Mesodermal cell (in vitro differentiated cells): ENCODE results near the gene CTTNBP2NL.
"Not testable (repeated sequence)": the region's sequence is repeated elsewhere in the genome, so short reads cannot be mapped to it uniquely, and the experiment has no call there.

ENCODE experiments used
- H3K27ac ChIP-seq: 2 replicates; pipeline ENCODE4 v1.7.0; 2013; ENCODE audit warnings: mild to moderate bottlenecking, low read depth, low read length, moderate library complexity; ENCODE audit not compliant: severe bottlenecking
- H3K36me3 ChIP-seq: 2 replicates; pipeline ENCODE4 v1.7.1; 2013; ENCODE audit warnings: mild to moderate bottlenecking, low read length, moderate library complexity; ENCODE audit not compliant: control insufficient read depth, insufficient read depth
- H3K4me1 ChIP-seq: one replicate; pipeline ENCODE4 v1.7.1; 2013; ENCODE audit warnings: mild to moderate bottlenecking, low read length; ENCODE audit not compliant: insufficient read depth, control insufficient read depth, poor library complexity, severe bottlenecking
- H3K4me3 ChIP-seq: 2 replicates; pipeline ENCODE4 v1.7.0; 2013; ENCODE audit warnings: low read length, control low read depth, mild to moderate bottlenecking; ENCODE audit not compliant: insufficient read depth, poor library complexity, severe bottlenecking; ENCODE audit errors: extremely low read depth
- H3K9me3 ChIP-seq: 2 replicates; pipeline ENCODE4 v1.7.1; 2013; ENCODE audit warnings: mild to moderate bottlenecking, low read length, moderate library complexity; ENCODE audit not compliant: control insufficient read depth
- WGBS, 2 experiments: methylation state at CpG; one replicate each; pipeline ENCODE4 v1.1.5; 2013; ENCODE audit warnings: missing lambda C conversion rate in 2 of 2; ENCODE audit not compliant: insufficient coverage in 2 of 2; 5-methylcytosine and 5-hydroxymethylcytosine counted together

CTTNBP2NL gene

GRCh38 chr1:112387807-112388206 is 8.2 kb upstream of the CTTNBP2NL start:
- H3K36me3 ChIP-seq: no peaks in the 10 kb centered on the region
- WGBS, 2 experiments: 93% methylated on average over 3 of the region's 3 CpGs
- peaks cover 10% of the 10 kb centered on the region for H3K4me1 ChIP-seq
- no peaks in the 10 kb centered on the region for H3K9me3 ChIP-seq
- no peak overlapping the region for H3K4me3 ChIP-seq
- no peak overlapping the region for H3K27ac ChIP-seq

- WGBS, 2 experiments: 43 to 52% methylated on average over 3 of the region's 3 CpGs
- H3K36me3 ChIP-seq: no peaks in the 10 kb centered on the region
- no peak overlapping the region for H3K4me3 ChIP-seq
- peaks cover 11% of the 10 kb centered on the region for H3K4me1 ChIP-seq
- H3K9me3 ChIP-seq: no peaks in the 10 kb centered on the region
- H3K27ac ChIP-seq: peak overlapping the region; percentile 17
Measured at GRCh38 chr1:112388436-112388835, 7.6 kb upstream of the CTTNBP2NL start.

GRCh38 chr1:112389689-112390088 is 6.3 kb upstream of the CTTNBP2NL start:
- Histone ChIP-seq H3K4me3 (no peak overlapping the region), H3K9me3 (no peaks in the 10 kb centered on the region), H3K36me3 (no peaks in the 10 kb centered on the region), H3K4me1 (peaks cover 17% of the 10 kb centered on the region), H3K27ac (no peak overlapping the region)
- 90 to 100% methylated on average over 1 to 5 of the region's 6 CpGs for WGBS, 2 experiments

- 90 to 93% methylated on average over 12 to 14 of the region's 15 CpGs for WGBS, 2 experiments
- H3K4me1 ChIP-seq: peaks cover 24% of the 10 kb centered on the region
- not testable (repeated sequence) for H3K9me3 ChIP-seq, H3K36me3 ChIP-seq, H3K27ac ChIP-seq, H3K4me3 ChIP-seq
Measured at GRCh38 chr1:112390335-112390734, 5.7 kb upstream of the CTTNBP2NL start.

- WGBS, 2 experiments: 9 to 11% methylated on average over 9 of the region's 15 CpGs
- peak overlapping the region; percentile 22 for H3K4me3 ChIP-seq
Measured at GRCh38 chr1:112390775-112391602, 5.0 kb upstream of the CTTNBP2NL start.

GRCh38 chr1:112391603-112391940 is 4.4 kb upstream of the CTTNBP2NL start:
- Histone ChIP-seq H3K27ac (no peak overlapping the region), H3K4me3 (no peak overlapping the region), H3K9me3 (no peaks in the 10 kb centered on the region), H3K4me1 (peaks cover 27% of the 10 kb centered on the region), H3K36me3 (no peaks in the 10 kb centered on the region)
- 89 to 91% methylated on average over 6 to 10 of the region's 11 CpGs for WGBS, 2 experiments

More at GRCh38 chr1:112390775-112391602, 5.0 kb upstream of the CTTNBP2NL start:
- Histone ChIP-seq H3K9me3 (no peaks in the 10 kb centered on the region), H3K27ac (no peak overlapping the region), H3K36me3 (no peaks in the 10 kb centered on the region), H3K4me1 (peaks cover 27% of the 10 kb centered on the region)

- Histone ChIP-seq H3K4me3 (no peak overlapping the region), H3K36me3 (peaks cover 13% of the 10 kb centered on the region), H3K27ac (peak overlapping the region; percentile 95), H3K4me1 (peaks cover 30% of the 10 kb centered on the region), H3K9me3 (no peaks in the 10 kb centered on the region)
- WGBS, 2 experiments: 79 to 100% methylated on average over 1 to 2 of the region's 3 CpGs
Measured at GRCh38 chr1:112393631-112393974, 2.4 kb upstream of the CTTNBP2NL start.

GRCh38 chr1:112394743-112395062 is 1.3 kb upstream of the CTTNBP2NL start:
- Histone ChIP-seq H3K36me3 (peaks cover 23% of the 10 kb centered on the region), H3K4me1 (peaks cover 34% of the 10 kb centered on the region), H3K4me3 (peak overlapping the region; percentile 6), H3K27ac (peak overlapping the region; percentile 95), H3K9me3 (no peaks in the 10 kb centered on the region)
- 100% methylated on average over 1 of the region's 1 CpG; no CpG with 5 or more reads in 1 of the 2 experiments for WGBS, 2 experiments

- H3K27ac ChIP-seq: peak overlapping the region; percentile 96
- H3K4me1 ChIP-seq: peaks cover 34% of the 10 kb centered on the region
- H3K4me3 ChIP-seq: peak overlapping the region; percentile 100
- peaks cover 27% of the 10 kb centered on the region for H3K36me3 ChIP-seq
- no peaks in the 10 kb centered on the region for H3K9me3 ChIP-seq
- 0% methylated on average over 2 of the region's 6 CpGs; no CpG with 5 or more reads in 1 of the 2 experiments for WGBS, 2 experiments
Measured at GRCh38 chr1:112395256-112395820, 676 bp upstream of the CTTNBP2NL start.

- Histone ChIP-seq H3K4me3 (peak overlapping the region; percentile 100), H3K9me3 (no peaks in the 10 kb centered on the region), H3K27ac (peak overlapping the region; percentile 96), H3K4me1 (peaks cover 36% of the 10 kb centered on the region), H3K36me3 (peaks cover 28% of the 10 kb centered on the region)
- WGBS, 2 experiments: 0% methylated on average over 4 of the region's 11 CpGs; no CpG with 5 or more reads in 1 of the 2 experiments
Measured at GRCh38 chr1:112396653-112397471, 848 bp downstream of the CTTNBP2NL start.
